NT2/D1 (cell line): Measurements from ENCODE around the gene AKR1C4.

Experiments
- SUZ12 ChIP-seq: IDR thresholded peaks from 2 replicates; pipeline ENCODE4 v1.6.1; 2011; ENCODE audit not compliant: insufficient read length, insufficient read depth; ENCODE audit errors: extremely low read depth
- YY1 ChIP-seq: IDR thresholded peaks from 2 replicates; pipeline ENCODE4 v1.6.1; 2011; ENCODE audit not compliant: insufficient read length, insufficient read depth
- ZNF274 ChIP-seq: IDR thresholded peaks from 2 replicates; pipeline ENCODE4 v1.6.1; 2011; ENCODE audit warnings: mild to moderate bottlenecking, low read depth, low read length

DNA sequence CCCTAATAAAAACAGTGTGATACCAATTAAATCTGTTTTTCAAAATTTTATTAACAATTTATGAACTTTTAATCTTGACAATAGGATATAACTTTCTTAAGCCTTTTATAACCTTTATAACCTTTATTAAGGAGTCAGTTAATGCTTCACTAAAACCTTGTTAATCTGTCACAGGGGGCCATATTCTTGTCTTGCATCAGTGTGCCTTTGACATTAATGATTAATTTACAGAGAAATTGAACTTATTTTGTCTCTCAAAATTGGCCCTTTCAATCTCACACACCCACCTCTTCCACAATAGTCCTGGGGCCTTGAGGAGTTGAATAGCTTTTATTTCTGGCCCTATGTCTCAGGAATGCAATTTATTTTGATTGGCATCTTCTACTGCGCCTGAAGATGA is 68.5 kb downstream of the AKR1C4 start:
- TF ChIP-seq ZNF274 = no peak
- no peak for TF ChIP-seq YY1
- no peak for TF ChIP-seq SUZ12
